A204.1 (cell line): ENCODE measurements around the gene TNFRSF11A.

Experiments used
- FAIRE-seq: peaks from 2 replicates; lab custom pipeline; 2012; peaks lifted over from hg19 to GRCh38; lab: Jason Lieb, UNC

The TNFRSF11A gene

GRCh38 chr18:62420151-62420512 lies 95.0 kb downstream of the TNFRSF11A start:
- no peak for FAIRE-seq

GRCh38 chr18:62420513-62421209 lies 95.6 kb downstream of the TNFRSF11A start:
- no peak for FAIRE-seq

GRCh38 chr18:62425465-62426190 lies 100.5 kb downstream of the TNFRSF11A start:
- FAIRE-seq: peak; percentile 96

- no peak for FAIRE-seq
These were observed 101.0 kb downstream of the TNFRSF11A start for GRCh38 chr18:62426191-62426488.

GRCh38 chr18:62432176-62432575 lies 107.1 kb downstream of the TNFRSF11A start:
- FAIRE-seq: no peak

- FAIRE-seq: no peak
These were observed 109.7 kb downstream of the TNFRSF11A start for GRCh38 chr18:62434798-62435197.

- no peak for FAIRE-seq
These were observed 110.4 kb downstream of the TNFRSF11A start for GRCh38 chr18:62435435-62436031.

GRCh38 chr18:62436636-62437234 lies 111.6 kb downstream of the TNFRSF11A start:
- no peak for FAIRE-seq

- FAIRE-seq: no peak
These were observed 112.3 kb downstream of the TNFRSF11A start for GRCh38 chr18:62437235-62438017.

- no peak for FAIRE-seq
These were observed 112.9 kb downstream of the TNFRSF11A start for GRCh38 chr18:62438018-62438329.

GRCh38 chr18:62438402-62438801 lies 113.3 kb downstream of the TNFRSF11A start:
- no peak for FAIRE-seq

- FAIRE-seq: no peak
These were observed 113.8 kb downstream of the TNFRSF11A start for GRCh38 chr18:62438866-62439265.
